ENCODE measurements around the gene EZH2.

Gene EZH2

DNA sequence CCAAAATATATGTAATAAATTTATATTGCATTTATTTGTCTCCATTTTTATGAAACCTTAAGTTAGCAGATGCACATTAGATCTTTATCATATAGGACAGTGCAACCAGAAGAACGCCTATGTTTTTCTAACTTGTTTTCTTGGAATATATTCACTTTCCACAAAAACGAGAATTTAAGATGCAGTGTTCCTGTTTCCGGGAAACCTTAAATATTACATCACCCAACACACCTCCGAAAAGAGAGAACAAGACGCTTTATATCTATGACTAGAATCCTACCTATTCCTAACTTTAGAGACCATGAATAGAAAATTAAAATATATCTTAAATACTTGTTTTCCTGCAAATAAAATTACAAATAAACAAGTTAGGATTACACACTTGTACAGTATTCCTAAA lies 1.9 kb downstream of the EZH2 start:
- POLR2A ChIA-PET = no interaction called here
- no peak for TF ChIP-seq CTCF (IDR thresholded peaks at IDR 0.05; ENCODE audit: control extremely low read depth, extremely low read depth, low read depth, missing control alignments)
- DNase-seq (ENCODE audit: extremely low spot score) = no peak
- CTCF ChIA-PET = interaction anchor here (1.2 kb wide), 1 partner anchor 26 kb away, joined by 5 read pairs; no protein-coding TSS in a partner anchor

DNA sequence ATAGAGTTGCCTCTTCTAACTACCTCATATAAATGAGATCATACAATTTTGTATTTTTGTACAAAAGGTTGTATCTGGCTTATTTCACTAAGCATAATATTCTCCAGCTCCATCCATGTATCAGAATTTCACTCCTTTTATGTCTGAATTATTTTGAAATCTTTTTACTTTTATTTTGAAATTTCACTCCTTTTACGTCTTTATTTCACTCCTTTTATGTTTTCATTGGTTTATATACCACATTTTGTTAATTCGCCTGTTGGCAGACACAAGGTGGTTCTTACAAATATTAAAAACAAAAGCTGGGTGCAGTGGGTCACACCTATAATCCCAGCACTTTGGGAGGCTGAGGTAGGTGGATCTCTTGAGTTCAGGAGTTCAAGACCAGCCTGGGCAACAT lies 5.8 kb downstream of the EZH2 start:
- ChIA-PET CTCF (interaction anchor here (1.9 kb wide), 1 partner anchor 22 kb away, joined by 7 read pairs; no protein-coding TSS in a partner anchor), POLR2A (no interaction called here)
- no peak for DNase-seq (ENCODE audit: extremely low spot score)
- no peak for TF ChIP-seq CTCF (IDR thresholded peaks at IDR 0.05; ENCODE audit: control extremely low read depth, extremely low read depth, low read depth, missing control alignments)

DNA sequence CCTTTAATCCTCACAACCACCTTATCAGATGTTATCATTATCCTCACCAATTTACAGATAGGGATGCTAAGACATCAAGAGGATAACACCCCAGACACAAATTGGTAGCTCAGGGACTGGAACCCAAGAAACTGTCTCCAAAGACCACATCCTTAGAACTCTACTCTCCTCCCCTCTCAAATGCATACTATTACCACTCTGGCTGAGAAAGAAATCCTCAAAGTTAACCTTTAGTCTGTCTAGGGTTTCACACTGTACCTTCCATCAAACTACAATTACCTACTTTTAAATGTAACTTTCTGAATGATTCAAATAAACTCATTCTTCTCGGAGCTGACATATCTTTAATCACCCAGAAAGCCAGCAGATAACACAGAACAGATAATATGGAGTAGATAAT lies 6.6 kb downstream of the EZH2 start:
- DNase-seq (ENCODE audit: extremely low spot score) = no peak
- ChIA-PET CTCF (interaction anchor here (1.9 kb wide), 1 partner anchor 21 kb away, joined by 7 read pairs; no protein-coding TSS in a partner anchor), POLR2A (no interaction called here)
- no peak for TF ChIP-seq CTCF (IDR thresholded peaks at IDR 0.05; ENCODE audit: control extremely low read depth, extremely low read depth, low read depth, missing control alignments)

- CTCF ChIA-PET = interaction anchor here (1.8 to 3.5 kb wide), 2 partner anchors 14 to 16 kb away, joined by 4 to 24 read pairs; no protein-coding TSS in a partner anchor
- POLR2A ChIA-PET = no interaction called here
- TF ChIP-seq CTCF (IDR thresholded peaks at IDR 0.05; ENCODE audit: control extremely low read depth, extremely low read depth, low read depth, missing control alignments) = no peak
- no peak for DNase-seq (ENCODE audit: extremely low spot score)
Measured at GRCh38 chr7:148872188-148872587, 11.9 kb downstream of the EZH2 start.

- no peak for TF ChIP-seq CTCF (IDR thresholded peaks at IDR 0.05; ENCODE audit: control extremely low read depth, extremely low read depth, low read depth, missing control alignments)
- ChIA-PET POLR2A (interaction anchor here (0.7 kb wide), 1 partner anchor 17 kb away, joined by 8 read pairs; no protein-coding TSS in a partner anchor), CTCF (interaction anchor here (3.5 kb wide), 1 partner anchor 16 kb away, joined by 24 read pairs; no protein-coding TSS in a partner anchor)
- no peak for DNase-seq (ENCODE audit: extremely low spot score)
Measured at GRCh38 chr7:148871551-148871950, 12.5 kb downstream of the EZH2 start.

DNA sequence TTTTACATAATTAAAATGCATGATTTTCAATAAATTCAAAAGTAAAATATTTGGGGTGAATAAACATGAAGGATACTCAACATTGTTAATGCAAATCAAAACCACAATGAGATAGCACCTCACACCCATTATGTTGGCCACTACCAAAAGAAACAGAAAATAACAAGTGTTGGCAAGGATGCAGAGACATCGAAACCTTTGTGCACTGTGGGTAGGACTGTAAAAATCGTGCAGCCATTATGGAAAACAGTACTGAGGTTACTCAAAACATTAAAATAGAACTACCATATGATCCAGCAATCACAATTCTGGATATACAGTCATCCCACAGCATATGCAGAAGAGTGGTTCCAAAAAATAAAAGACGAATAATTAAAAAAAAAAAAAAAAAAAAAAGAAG lies 13.1 kb downstream of the EZH2 start:
- CTCF ChIA-PET = interaction anchor here (3.5 kb wide), 1 partner anchor 15 kb away, joined by 24 read pairs; no protein-coding TSS in a partner anchor
- TF ChIP-seq CTCF (IDR thresholded peaks at IDR 0.05; ENCODE audit: control extremely low read depth, extremely low read depth, low read depth, missing control alignments) = no peak
- DNase-seq (ENCODE audit: extremely low spot score) = no peak
- POLR2A ChIA-PET = interaction anchor here (0.7 kb wide), 1 partner anchor 18 kb away, joined by 8 read pairs; no protein-coding TSS in a partner anchor

Measured in GM10248 (cell line).